GM19239 (cell line): ENCODE measurements around the gene SDHA.

Source experiments
- DNase-seq: peaks from one replicate; pipeline ENCODE4 v3.0.0; 2011; ENCODE audit warnings: low spot score; ENCODE audit not compliant: insufficient read length
- FAIRE-seq: peaks from 2 replicates; lab custom pipeline; 2011; peaks lifted over from hg19 to GRCh38; lab: Jason Lieb, UNC

Gene SDHA

GRCh38 chr5:217494-218456 is at the start of gene SDHA, which contains the start of gene CCDC127:
SDHA (plus strand) TSS chr5:218320; CDS start chr5:218356, 36 bp downstream.
CCDC127 (minus strand) TSS chr5:218153; CDS start chr5:216849, 1,304 bp downstream.
- peak; percentile 61 for FAIRE-seq

GRCh38 chr5:169071-169727 is 48.9 kb upstream of the SDHA start:
- DNase-seq (no peak), FAIRE-seq (no peak)

More at GRCh38 chr5:217494-218456, at the start of gene SDHA, which contains the start of gene CCDC127:
- DNase-seq = peak; percentile 76

GRCh38 chr5:169728-170094 is 48.4 kb upstream of the SDHA start:
- FAIRE-seq = no peak
- no peak for DNase-seq

GRCh38 chr5:170971-171800 is 46.9 kb upstream of the SDHA start:
- FAIRE-seq = no peak
- DNase-seq = no peak

GRCh38 chr5:171801-172331 is 46.3 kb upstream of the SDHA start:
- FAIRE-seq = no peak

GRCh38 chr5:172421-172820 is 45.7 kb upstream of the SDHA start:
- FAIRE-seq (no peak), DNase-seq (no peak)

More at GRCh38 chr5:171801-172331, 46.3 kb upstream of the SDHA start:
- DNase-seq = no peak

GRCh38 chr5:172841-173251 is 45.3 kb upstream of the SDHA start:
- FAIRE-seq = no peak
- DNase-seq = no peak

GRCh38 chr5:173392-174290 is 44.5 kb upstream of the SDHA start:
- no peak for DNase-seq
- FAIRE-seq = no peak

- no peak for FAIRE-seq
- no peak for DNase-seq
These were observed 43.9 kb upstream of the SDHA start for GRCh38 chr5:174291-174600.

- FAIRE-seq (no peak), DNase-seq (no peak)
These were observed 43.1 kb upstream of the SDHA start for GRCh38 chr5:174876-175465.

GRCh38 chr5:176296-176823 is 41.8 kb upstream of the SDHA start:
- DNase-seq (no peak), FAIRE-seq (no peak)

GRCh38 chr5:178110-178509 is 40.0 kb upstream of the SDHA start:
- no peak for FAIRE-seq

GRCh38 chr5:179401-179800 is 38.7 kb upstream of the SDHA start:
- no peak for FAIRE-seq
- no peak for DNase-seq

More at GRCh38 chr5:178110-178509, 40.0 kb upstream of the SDHA start:
- DNase-seq = no peak

- no peak for FAIRE-seq
- DNase-seq = no peak
These were observed 37.7 kb upstream of the SDHA start for GRCh38 chr5:180286-180918.

- DNase-seq = no peak
- no peak for FAIRE-seq
These were observed 37.0 kb upstream of the SDHA start for GRCh38 chr5:181160-181559.

GRCh38 chr5:181566-181965 is 36.6 kb upstream of the SDHA start:
- FAIRE-seq = no peak
- DNase-seq = no peak

GRCh38 chr5:182126-182525 is 36.0 kb upstream of the SDHA start:
- DNase-seq (no peak), FAIRE-seq (no peak)

GRCh38 chr5:184471-184870 is 33.6 kb upstream of the SDHA start:
- no peak for DNase-seq
- FAIRE-seq = no peak
